B cell (primary cell): Measurements from ENCODE around the gene PPP1R9A.

ENCODE experiments used
- CTCF ChIP-seq: fragments of 200-600 bp; IDR thresholded peaks from one replicate; pipeline ENCODE4 v1.8.0; 2022; ENCODE audit warnings: antibody characterized with exemption, mild to moderate bottlenecking
- EZH2 ChIP-seq: IDR thresholded peaks from 2 replicates; pipeline ENCODE4 v1.6.1; 2012; ENCODE audit warnings: borderline replicate concordance, low read depth, mild to moderate bottlenecking, moderate library complexity, low read length; ENCODE audit not compliant: insufficient read depth, poor library complexity, severe bottlenecking

- TF ChIP-seq CTCF: no peak
- no peak for TF ChIP-seq EZH2
Observed at GRCh38 chr7:95304990-95305389, 397.6 kb downstream of the PPP1R9A start.
